Activated CD4-positive, alpha-beta T cell treated with anti-CD3 and anti-CD28 coated beads, Interleukin-2, Interleukin-4, amounts not matched to agents 100 ng/mL and 50 ng/mL, durations not matched to agents 16 hours and 8 hours (primary cell): Measurements from ENCODE around the gene RIMOC1.
"Not testable (repeated sequence)": the region's sequence is repeated elsewhere in the genome, so short reads cannot be mapped to it uniquely, and the experiment has no call there.

Experiments used
- DNase-seq: peaks from one replicate; pipeline ENCODE4 v3.0.0-alpha.2; 2020; ENCODE audit warnings: low spot score

Gene RIMOC1

DNA sequence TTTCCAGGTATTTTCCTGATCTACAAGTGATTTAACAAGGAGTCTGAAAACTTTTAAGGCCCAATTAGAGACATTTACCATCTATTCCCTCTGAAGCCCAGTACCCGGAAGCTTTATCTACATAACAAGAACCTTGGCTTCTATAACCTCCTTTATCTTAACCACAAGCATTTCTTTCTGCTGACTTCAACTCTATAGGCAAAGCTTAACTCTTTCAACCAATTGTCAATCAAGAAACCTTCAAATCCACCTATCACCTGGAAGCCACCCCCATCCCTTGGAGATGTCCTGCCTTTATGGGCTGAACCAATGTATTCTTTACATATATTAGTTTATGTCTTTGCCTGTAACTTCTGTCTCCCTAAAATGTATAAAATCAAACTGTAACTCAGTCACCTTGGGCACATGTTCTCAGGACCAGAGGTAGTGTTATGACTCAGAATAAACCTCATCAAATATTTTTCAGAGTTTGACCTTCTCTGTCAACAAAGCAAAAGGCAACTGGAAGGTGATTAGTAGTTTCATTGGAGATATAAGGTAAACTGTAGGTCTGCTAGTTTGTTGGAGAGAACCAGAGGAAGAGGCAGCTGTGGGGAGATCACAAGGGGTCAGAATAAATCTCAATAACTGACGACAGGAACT, 13.0 kb upstream of the RIMOC1 start:
- no peak for DNase-seq

DNA sequence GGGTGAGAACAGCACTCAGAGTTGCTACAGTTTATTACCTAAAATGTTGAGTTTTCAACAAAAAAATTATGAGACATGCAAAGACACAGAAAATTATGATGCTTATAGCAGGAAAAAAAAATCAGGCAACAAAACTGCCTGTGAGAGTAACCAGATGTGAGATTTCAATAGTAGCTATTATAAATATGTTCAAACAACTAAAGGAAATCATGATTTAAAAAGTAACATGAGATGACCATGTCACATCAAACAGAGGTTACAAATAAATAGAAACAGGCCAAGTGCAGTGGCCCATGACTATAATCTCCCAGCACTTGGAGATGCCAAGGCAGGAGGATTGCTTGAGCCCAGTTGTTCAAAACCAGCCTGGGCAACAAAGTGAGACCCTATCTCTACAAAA, 12.1 kb upstream of the RIMOC1 start:
- DNase-seq = no peak

DNA sequence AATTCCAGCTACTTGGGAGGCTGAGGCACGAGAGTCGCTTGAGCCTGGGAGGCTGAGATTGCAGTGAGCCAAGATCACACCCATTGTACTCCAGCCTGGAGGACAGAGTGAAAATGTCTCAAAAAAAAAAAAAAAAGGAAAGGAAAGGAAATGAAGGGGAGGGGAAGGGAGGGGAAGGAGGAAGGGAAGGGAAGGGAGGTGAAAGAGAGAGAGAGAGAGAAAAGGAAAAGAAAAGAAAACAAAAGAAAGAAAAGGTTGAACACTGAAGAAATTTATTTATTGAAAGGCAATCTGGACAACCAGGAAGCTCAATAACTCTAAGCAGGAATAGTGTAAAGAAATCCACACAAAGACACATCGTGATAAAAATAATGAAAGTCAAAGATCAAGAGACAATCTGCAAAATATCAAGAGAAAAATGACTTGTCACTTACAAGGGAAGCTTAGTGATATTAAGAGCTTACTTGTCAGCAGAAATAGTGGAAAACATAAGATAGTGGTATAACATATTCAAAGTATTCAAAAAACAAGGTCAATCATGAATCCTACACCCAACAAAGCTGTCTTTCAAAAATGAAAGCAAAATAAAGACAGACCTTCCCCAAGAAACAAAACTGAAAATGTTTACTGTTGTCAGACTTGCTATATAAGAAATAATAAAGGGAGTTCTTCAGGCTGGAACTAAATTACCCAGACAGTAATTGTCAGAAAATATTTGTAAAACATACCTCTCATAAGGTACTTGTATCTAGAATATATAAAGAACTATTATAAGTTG, 10.9 kb upstream of the RIMOC1 start:
- no peak for DNase-seq

DNA sequence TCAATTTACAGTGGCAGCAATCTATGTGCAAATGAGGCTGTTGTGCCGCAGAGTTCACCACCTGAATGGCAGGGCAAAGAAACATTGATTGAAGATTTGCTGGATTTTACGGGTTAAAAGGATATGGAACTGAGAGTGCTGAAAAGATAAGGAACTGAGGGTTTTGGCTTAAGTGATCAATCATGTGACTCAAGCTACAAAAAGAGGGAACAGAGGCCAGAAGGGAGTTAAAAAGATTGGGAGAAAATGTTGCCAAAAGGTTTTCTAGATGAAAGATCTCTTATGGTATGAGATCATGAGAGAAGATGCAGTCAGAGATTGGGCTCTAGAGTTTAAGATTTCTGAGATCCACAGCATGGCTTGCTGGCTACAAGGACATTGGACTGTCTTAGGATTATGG, 7.9 kb upstream of the RIMOC1 start:
- DNase-seq = no peak

DNA sequence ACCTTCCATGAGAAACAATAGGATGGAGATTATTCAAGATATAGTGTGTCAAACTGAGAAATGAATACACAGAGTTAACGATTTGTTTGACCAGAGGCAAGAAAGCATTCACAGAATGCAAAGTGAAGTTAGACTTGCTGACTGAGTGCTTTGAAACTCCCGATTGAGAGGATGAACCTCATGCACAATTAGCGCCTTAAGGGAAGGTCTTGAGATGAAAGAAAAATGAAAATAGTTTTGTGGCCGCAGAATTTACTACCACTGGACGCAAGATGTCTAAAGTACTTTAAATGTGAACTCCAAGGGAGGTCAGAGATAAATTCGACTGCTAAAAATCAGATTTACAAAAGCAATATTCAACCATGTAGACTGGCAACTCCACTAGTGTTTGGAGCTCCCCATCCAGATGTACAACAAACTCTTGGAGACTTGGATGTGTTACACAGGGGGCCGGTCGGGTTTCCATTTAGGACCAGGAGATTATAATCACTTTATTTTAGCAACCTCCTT, 707 bp upstream of the RIMOC1 start:
- DNase-seq = no peak

DNA sequence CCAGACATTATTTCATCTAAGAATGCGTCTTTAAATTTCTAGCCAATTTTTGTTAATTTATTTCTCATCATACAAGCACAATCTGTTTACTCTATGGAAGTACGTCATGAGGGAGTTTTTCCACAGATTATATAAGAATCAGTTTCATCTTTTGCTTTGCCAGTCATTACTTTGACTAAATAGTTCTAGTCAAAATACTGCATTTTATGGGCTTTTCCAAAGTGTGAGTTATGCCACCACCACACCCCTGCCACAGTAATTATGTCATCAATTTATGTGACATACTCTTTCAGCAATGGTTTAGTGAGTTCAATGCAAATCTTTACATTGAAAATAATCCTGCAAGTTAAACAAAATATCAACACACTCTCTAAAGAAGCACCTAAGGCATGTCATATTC, 2.0 kb downstream of the RIMOC1 start:
- no peak for DNase-seq

DNA sequence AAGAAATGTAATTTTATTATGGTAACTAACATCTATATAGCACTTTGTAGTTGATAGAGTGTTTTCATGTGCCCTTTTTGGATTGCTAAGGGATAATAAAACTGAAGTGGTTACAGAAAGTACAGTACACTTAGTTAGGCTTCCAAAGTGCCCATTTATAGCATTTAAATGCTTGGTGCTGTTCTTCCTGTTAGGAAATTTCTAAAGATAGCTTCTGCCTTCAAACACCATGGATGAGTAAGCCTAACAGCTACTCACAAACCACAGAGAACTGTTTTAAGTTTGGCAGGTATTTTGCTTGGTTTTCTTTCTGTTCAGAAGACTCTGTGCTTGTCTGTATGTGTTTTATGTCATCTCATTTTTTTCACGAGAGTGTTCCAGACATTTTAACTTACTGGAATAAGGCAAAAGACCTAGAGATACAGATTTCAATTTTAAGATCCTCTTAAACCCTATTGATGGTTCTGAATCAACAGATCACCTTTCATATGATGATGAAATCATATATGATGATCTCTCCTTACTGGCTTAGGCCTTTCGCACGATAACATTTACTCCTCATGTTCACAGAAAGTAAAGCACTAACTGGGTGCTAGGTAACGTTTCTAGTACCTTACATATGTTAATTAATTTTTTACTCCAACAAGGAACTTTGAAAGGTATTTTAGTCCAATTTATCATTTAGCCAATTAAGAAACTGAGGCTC, 4.4 kb downstream of the RIMOC1 start:
- DNase-seq = no peak

DNA sequence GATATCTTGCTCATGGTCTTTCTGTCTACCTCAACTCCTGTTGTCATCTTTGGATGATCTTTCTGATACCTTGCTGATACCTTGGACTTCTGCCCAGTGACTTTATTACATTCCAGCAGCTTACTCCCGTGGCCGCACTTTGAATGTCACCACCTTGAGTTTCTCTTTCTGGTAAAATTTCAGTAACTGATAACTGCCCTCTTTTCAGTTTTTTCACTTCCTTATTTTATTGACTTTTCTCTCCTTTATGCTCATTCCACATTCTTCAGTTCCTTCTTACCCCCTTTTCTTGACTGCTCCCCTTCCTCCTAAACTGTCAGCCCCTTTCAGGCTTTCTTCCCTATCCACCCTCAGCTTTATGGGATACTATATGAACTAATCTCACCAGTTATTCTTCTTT, 14.0 kb downstream of the RIMOC1 start:
- no peak for DNase-seq

DNA sequence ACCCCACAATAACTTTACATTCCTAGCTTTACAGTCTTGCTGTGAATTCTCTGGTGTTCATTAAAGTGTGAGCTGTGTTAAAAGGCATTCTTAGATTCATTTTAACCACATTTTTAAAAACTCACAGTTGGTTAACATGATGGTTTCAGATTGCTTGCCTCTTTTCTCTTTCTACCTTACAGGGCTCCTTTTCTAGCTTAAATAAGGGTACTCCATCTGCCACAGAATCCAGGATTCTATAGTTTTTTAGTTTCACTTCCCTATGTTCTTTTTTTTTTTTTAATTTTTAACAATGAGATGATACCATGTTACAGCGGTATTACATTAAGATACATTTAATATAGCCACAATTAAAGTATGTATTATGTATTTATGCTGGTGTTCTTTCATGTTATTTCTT, 17.0 kb downstream of the RIMOC1 start:
- no peak for DNase-seq

DNA sequence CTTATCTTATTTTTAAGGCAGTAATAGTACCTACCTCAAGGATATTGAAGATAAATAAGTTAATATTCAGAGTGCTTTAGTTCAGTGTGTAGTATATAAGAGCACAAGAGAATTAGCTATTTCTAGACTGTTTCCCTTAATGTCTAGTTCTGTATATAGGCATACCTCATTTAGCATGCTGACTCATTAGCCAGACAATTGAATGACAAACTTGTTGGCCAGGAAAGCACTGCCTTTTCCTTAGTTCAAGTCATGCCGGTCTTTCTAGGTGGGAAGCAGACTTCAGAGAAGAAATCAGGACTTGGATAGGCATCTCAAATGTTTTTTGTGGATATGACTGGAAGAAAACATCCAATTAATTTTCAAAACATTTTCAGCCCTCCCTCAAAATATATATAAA, 17.7 kb downstream of the RIMOC1 start:
- no peak for DNase-seq

DNA sequence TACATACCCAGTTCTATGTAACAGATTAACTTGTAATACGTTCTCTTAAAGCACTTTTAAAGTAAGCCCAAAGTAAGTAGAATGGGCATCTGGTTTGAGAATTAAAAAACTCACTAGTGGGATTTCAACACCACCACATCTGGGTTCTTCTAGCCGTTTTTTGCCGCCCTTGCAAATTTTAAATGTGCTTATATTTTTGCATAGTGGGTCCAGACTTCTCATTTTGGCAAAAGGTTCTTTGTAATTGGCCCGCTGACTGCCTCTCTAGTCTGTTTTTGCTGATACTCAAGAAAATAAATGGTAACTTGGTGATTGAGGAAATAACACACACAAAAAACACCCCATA, 20.4 kb downstream of the RIMOC1 start:
- no peak for DNase-seq

DNA sequence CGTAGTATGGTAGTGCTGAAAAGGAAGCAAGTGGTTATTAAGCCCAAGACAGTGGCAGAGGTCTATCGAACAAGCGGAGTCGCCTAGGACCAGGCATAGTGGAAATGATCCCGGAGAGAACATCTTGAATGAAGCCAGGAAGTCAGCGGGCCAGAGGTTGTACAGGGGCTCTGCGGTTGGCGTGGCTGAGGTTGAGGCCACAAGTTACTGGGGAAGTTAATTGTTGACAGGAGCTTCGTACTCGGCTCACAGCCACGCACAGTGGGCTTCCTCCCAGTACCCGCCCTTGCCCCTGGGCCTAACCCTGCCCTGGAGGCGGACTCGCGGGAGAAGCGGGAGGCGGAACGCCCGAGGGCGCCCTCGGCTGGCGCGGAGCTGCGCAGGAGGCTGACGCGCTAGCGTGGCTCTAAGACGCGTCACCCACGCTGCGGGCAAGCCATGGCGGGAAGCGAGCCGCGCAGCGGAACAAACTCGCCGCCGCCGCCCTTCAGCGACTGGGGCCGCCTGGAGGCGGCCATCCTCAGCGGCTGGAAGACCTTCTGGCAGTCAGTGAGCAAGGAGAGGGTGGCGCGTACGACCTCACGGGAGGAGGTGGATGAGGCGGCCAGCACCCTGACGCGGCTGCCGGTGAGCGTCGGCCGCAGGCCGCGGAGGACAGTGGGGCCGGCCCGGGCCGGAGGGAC, 20.9 kb downstream of the RIMOC1 start, which contains the start of gene FBXO4:
TSS of gene FBXO4 (plus strand) at position 410 of the 683 bp plus-strand sequence. CDS start at position 439, 29 bp downstream.
- DNase-seq = peak; percentile 88

DNA sequence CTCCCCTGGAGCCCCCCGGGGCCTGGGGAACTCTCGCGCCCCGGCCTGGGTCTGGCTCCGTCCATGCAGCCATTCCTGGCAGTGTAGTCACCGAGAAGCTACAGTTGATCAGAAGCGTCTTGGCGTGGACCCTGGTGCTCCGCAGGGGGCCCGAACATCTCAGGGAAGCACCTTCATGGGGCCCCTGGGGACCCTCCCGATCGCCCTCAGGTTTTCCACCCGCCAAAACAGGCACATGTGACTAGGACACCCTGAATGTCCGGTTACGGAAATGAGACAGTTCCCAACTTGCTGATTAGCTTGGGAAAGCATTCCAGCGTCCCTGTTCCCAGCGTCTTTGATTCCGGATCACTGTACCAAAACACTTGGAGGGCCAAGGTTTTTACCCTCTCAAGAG, 21.4 kb downstream of the RIMOC1 start:
- DNase-seq = peak; percentile 9

DNA sequence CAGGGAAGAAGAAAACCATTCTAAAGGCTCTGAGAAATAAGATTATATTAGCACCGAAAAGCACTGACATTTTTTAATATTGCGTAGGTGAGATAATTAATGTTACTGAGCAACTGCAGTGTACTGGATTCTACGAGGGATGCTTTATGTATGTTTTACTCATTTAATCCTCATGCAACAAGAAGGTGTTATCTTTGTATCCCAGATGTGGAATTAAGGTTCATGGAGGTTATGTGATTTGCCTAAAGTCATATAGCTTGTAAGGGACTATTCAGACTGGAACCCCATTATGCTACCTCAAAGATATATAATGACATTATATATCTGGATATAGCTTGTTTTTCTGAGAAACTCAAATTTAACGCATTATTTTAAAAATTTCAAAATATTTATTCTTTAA, 23.5 kb downstream of the RIMOC1 start:
- no peak for DNase-seq

DNA sequence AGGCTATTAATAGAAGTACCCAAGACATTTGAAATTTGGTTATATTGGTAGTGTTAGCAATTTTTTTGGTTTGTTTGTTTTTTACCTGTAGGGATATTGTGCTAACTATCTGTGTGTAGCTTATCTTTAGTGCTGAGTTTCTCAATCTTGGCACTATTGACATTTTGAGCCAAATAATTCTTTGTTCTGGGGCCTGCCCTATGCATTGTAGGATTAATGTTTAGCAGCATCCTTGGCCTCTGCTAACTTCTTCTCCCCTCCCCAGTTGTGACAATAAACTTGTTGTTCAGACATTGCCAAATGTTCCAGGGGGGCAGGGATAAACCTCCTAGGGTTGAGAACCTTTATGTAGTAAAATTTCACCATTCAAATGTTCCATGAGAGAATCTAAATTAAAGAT, 24.9 kb downstream of the RIMOC1 start:
- DNase-seq = no peak

DNA sequence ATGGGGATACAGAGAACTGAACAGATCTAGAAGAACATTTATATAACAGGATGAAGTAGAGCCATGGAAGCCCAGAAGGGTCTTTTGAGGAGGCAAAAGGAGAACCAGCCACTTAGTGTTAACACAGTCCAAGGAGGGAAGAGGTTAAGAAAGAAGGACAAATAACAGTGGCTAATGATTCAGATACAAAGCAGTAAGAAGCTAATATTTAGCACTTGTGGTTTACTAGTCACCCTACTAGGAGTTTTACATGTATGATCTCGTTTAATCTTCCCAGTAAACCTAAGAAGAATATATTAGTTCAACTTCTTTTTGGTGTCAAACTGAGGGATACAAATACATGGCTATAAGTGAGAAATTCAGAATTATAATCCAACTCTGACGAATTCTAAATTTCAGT, 28.6 kb downstream of the RIMOC1 start:
- DNase-seq = no peak

DNA sequence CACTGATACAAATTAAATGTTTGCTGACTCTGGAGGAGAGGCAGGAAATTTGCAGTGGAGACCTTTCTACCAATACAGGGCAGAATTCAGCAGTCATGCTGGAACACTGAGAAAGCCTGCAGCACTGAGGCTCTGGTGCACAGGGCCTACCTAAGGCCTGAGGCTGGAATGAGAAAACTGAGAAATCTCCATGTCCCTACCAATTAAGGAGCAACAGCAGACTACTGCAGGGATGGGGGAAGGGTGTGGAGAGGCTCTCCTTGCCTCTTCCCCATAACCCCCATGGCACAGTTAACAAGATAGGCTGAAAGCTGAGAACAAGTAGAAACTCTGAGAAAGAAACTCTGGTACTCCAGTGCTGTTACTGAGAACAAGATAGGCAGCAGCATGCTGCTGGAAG, 31.4 kb downstream of the RIMOC1 start:
- DNase-seq = no peak

DNA sequence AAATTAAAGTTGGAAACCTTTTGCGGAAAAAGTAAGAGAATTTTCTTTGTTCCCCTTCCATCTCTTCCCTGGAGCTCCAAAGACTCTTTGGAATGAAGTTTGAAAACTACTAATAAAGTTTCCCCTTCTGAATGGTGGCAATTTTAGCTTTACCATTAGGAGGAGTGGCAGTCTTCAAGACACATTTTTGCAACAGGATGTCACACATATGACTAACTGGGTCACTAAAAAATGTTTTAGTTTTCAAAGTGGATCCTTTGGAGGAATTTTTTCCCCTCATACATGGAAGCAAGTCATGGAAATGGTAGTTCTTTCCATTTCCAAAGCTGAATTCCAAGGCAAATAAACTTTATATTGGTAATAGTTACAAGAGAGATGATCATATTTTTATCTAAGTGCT, 36.5 kb downstream of the RIMOC1 start:
- no peak for DNase-seq

DNA sequence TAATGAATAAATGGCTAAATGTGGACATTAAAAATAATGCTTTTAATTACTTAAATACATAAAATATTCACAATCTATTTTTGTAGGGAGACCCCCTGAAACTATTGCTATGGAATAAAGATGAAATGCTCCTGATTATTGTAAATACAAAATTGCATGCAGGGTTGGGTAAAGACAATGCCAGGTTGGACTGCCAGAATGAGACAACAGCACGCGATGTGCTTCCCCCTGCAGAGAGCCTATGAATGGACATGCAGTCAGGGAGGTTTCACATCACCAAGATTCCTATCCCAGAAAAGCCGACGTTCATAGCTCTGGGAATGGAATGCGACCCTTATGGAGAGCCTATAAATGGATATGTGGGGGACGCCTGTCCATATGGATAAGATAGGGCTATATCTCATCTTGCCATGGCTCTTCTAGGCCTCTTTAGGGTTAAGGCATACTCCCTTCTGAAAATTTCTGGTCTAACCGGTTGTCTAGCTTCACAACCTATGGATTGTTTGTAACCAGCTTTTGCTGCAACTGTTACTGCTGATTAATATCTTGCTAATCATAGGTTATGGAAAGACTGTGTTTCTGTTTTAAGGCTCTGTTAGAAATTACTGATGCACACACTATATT, 41.3 kb downstream of the RIMOC1 start:
- DNase-seq = not testable (repeated sequence)

DNA sequence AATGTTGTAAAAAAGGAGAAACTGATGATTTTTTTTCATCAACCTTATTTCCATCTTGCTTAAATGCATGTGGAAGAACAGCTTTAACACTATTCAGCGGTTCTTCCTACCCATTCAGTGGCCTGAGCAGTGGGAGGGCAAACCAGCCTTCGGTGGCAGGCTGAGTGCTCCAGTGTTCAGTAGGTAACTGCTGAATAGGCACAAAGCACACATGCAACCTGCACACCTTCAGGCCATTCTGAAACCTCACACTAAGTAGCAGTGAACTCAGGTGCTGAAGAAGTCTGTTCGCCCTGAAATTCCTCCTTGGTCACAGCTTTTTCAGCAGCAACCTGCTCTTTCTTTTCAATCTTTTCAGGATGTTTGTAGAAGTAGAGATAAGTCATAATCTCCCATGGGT, 47.1 kb downstream of the RIMOC1 start:
- no peak for DNase-seq
